Activated CD8-positive, alpha-beta memory T cell treated with anti-CD3 and anti-CD28 coated beads for 4 hours (primary cell): ENCODE data around the gene POP5.
A peak's percentile ranks its signal among the peaks of the same experiment; 100 is the strongest.

ENCODE experiments used
- DNase-seq, 2 donors: peaks; one replicate each; pipeline ENCODE4 v3.0.0-alpha.2; 2020; ENCODE audit warnings: low read depth in 2 of 2

POP5 gene

GRCh38 chr12:120588948-120589930 lies 8.0 kb upstream of the POP5 start:
- DNase-seq = no peak

GRCh38 chr12:120588371-120588770 lies 7.2 kb upstream of the POP5 start:
- no peak for DNase-seq

DNA sequence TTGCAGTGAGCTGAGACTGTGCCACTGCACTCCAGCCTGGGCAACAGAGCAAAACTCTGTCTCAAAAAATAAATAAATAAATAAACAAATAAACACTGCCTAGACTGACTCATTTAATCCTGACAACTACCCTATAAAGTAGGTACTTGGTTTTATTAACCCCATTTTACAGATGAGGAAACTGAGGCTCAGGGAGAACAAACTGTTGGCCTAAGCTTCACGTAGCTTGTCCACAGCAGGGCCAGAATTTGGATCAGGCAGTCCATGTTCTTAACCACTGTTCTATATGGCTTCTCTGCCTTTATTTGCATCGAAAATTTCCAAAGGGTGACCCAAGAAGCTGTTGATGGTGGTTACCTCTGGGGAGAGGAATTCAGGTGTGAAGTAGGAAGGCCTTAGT lies 5.7 kb upstream of the POP5 start:
- DNase-seq = no peak

DNA sequence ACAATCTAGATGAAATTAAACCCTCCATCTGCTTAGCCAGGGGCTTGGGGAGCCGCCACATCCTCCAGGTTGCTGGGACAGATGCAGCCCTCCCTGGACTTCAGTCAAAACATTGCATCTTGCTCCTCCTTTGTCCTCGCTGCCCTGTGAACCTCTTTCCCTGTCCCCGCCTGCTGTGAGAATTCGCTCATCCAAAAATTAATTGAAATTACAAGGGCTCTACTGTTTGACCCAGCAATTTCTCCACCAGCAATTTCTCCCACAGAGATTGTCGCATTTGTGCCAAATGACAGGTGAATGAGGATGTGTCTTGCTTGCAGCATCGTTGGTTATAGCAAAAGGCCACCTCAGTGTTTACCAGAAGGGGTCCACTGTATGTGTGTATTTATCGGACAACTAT lies 5.0 kb upstream of the POP5 start:
- DNase-seq = no peak

DNA sequence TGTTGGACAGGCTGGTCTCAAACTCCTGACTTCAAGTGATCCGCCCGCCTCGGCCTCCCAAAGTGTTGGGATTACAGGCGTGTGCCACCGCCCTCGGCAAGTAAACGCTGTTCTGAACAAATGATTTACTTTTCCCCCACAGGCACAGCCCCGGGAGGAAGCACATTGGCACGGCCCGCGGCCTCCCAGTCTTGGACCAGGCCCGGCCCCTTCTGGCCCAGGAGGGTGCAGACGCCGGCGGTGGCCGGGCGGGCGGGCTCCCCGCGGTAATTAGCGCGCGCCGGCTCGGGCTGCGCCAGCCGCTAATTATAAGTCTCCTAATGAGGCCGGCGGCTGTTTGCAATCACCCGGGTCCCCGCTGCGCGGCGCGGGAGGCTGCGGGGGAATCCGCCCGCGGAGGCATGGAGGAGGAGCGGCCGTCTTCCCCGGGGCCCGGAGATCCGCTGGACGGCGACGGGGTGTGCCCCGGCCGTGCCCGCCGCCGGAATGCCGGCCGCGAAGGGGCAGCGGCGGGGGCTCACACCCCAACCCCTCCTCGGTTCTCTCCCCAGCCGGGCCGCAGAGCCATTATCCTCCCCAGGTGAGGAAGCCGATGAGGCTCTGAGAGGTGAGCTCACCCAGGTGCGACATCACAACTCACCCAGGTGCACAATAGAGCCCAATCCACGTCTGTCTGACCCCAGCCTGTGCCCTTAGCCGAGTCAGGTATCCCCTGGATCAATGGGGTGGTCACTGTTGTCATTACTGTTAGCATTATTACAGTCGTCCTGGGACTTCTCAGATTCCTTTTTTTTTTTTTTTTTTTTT lies 3.3 kb upstream of the POP5 start:
- DNase-seq = peak; percentile 13 to 16

DNA sequence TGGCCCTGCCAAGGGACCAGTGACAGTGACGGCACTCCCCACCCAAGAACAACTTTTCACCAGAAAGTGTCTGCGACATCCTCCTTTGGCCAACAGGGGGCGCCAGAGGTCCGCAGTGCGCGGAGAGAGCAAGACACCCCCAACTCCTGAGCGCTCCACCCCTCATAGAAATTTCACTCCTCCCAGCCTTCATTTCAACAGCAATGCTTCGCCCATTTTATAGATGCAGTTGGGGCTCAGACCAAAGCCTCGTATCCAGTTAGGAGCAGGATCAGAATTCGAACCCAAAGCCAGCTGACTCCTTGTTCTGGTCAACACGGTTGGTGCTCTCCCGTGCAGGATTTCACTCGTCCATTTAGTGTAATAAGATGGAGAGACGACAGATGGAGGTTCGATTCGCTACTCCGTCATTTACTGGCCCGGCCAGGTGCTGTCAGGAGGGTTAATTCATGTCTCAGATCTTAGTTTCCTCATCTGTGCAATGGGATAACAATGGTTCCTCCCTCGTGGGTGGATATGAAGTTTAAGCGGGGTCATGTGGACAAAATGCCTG lies 2.4 kb upstream of the POP5 start:
- peak; percentile 62 to 63 for DNase-seq

DNA sequence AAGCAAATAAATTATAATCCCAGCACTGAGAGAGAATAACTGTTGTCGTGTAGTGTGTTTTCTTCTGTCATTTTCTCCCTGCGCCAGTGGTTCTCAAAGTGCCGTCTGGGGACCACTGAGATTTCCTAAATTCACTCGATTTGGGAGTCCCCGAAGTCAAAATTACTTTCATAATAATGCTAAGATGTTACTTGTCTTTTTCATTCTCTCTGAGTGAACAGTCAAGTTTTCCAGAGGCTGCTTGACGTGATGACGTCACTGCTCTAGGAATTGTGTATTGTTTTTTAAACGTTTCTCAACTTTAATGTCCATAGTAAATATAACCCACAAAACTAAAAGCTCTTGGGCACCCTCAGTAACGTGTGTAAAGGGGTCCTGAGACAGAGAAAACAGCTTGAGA lies 796 bp upstream of the POP5 start:
- DNase-seq = no peak

DNA sequence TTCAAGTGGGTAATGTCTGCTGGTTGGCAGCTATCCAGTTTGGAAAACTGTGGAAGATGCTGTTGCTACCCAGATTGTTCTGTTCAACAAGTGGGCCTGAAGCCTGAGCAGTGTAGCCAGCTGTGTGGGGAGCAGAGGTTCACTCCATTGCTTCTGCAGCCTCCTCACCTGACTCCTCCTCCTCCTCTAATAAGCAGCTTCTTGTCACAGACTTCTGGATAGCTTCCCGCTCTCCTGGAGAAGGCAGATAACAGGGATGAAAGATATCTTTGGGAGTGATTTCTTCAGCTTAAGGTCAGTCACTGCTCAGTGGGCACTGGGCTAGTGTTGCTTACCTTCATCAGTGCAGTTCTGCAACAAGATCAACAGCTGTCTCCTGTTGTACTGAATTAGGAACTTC lies 2.0 kb downstream of the POP5 start:
- DNase-seq = no peak

GRCh38 chr12:120574106-120574505 lies 7.1 kb downstream of the POP5 start:
- DNase-seq = no peak

GRCh38 chr12:120573560-120573959 lies 7.6 kb downstream of the POP5 start:
- no peak for DNase-seq

GRCh38 chr12:120571299-120571698 lies 9.9 kb downstream of the POP5 start:
- no peak for DNase-seq

GRCh38 chr12:120563495-120563894 lies 17.7 kb downstream of the POP5 start:
- no peak for DNase-seq

- no peak for DNase-seq
Observed at GRCh38 chr12:120562906-120563305, 18.3 kb downstream of the POP5 start.

- no peak for DNase-seq
Observed at GRCh38 chr12:120557589-120557988, 23.6 kb downstream of the POP5 start.

DNA sequence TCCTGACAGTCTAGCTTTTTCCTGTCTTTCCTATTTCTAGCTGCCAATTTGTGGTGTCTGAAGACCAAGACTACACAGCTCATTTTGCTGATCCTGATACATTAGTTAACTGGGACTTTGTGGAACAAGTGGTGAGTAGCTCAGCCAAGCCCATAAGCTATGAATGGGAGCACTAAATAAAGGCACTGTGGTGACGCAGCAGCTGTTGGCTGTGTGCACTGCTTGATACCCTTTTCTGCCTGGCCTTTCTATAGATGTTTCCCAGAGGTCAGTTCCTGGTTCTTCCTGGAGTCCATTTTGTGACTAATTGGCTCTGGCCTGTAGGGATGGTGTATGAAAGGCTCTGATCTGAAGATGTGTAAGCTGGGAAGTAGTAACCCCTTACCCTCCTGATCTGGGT lies 26.5 kb downstream of the POP5 start:
- DNase-seq = no peak

DNA sequence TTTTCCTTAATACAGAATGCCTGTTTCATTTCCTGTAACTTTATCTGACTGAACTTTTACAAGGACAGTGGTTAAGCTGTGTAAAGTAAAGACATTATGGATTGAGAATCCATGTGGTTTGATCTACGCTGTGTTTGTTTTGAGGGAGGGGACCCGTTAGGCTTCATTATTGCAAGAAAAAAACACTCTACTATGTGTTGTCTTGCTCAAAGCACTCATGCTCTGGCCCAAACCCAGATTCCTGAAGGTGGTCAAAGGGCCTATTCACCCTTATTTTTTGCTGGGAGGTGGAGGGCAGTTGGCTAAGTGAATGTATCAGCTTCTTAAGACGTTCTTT lies 35.2 kb downstream of the POP5 start:
- DNase-seq = no peak

DNA sequence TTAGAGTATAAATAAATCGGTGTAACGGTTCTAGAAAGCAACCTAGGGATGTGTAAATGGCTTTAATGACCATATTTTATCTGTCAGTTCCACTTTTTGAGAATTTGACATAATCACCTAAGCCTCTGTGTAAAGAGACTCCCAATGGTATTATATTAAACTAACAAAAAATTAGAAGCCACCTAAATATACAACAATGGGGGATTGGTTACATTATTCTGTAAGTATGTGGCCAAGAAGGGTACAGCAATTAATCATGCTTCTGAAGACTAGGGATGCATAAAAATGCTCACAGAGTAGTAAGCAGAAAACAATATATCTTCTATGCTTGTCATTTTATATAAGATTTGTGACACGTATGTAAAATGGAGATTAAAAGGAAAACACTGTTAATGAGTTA lies 36.5 kb downstream of the POP5 start:
- no peak for DNase-seq

GRCh38 chr12:120542166-120542565 lies 39.0 kb downstream of the POP5 start:
- DNase-seq = no peak

GRCh38 chr12:120540445-120540844 lies 40.8 kb downstream of the POP5 start:
- DNase-seq = no peak

DNA sequence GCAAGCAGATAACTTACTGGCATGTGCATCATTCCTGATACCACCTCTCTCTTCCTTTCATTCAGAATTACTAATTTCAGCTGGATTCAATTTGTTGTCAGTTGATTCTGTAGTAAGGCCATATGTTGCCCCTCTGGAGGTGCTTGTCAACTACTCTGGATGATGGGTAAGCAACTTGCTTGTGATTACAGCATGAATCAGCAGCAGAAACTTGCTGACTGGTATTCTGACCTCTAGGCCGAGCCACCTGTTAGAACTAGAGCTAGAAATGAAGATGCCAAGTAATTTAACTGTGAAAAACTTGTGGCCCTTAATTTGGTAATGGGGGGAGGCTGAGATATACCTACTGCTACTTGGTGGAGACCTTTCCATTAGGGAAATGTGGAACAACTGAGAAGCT lies 41.9 kb downstream of the POP5 start:
- DNase-seq = no peak

DNA sequence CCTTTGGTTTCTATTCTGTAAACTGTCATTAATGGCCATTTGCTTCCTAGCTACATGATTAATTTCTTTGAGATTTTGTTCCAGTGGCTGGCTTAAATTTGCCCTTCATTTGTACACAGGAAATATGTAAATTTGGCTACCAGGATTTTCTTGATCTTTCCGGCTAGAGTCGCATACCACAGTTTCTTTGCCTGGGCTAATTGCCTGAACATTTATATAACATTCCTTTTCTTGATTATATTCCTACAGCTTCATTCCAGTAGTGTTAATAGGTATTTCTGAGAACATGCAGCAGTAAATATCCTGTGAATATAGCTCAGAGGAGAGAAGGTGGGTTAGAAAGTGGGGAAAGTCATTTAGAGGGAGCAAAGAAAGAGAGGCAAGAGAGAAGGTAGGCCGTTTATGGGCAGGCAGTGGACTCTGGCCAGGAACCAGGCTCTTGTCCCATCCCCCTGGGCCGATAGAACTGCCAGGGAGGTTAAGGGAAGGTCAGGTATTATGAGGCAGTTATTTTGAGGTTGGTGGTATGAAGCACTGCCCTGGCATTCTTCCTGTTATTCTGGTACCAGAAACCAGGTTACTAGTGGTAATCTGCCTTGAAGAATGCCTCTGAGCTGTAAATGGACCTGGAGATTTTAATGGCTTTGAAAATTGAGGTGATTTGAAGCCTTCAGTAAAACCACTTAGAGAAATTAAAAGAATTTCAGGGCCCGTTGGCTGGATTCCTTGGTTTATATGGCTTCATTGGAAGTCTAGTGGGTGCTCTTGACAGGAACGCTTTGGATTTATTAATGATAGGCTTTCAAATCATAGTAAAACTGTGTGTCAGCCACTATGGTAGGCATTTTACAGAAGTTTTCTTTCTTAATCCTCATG lies 42.7 kb downstream of the POP5 start:
- no peak for DNase-seq

- DNase-seq = no peak
Observed at GRCh38 chr12:120537856-120538220, 43.4 kb downstream of the POP5 start.
